Measurements from ENCODE around the gene CACNA2D3. TPM values are rescaled to one million over a fixed set of nuclear protein-coding genes. Genes with fewer than 3 reads are reported as not detected.
A peak's percentile ranks its signal among the peaks of the same experiment; 100 is the strongest.

Gene CACNA2D3
- total RNA-seq, 6 experiments from 2014 or later = 0.14 to 0.23 (median 0.19) TPM; not detected in 2

DNA sequence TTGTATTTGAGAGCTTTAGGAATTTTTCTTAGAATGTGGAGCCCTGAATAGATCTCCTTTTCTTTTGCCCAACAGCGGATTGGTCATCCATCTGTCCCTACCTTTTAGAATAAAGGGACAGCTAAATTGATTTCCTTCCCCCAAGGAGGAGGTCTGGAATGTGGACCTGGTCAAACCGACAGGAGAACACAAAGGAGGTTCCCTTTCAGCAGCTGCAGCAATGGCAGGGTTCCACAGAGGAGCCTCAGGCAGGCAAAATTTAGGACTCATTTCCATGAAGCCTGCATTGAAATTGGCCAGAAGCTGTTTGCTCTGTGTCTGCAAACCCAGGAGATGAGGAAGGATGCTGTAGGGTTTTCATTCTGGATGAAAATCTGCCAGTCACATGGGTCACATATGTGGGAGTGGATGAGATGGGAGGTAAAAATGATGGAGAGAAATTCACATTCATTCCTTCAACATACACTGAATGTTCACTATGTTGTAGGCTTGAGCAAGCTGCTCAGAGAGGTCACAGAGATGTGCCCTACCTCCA lies 728.2 kb downstream of the CACNA2D3 start:
- no peak overlapping the region for H3K4me3 Mint-ChIP-seq
- H3K36me3 Mint-ChIP-seq (ENCODE audit: low read depth) = no peaks in the 10 kb centered on the region
- no peak overlapping the region for H3K27ac Mint-ChIP-seq
- H3K27me3 Mint-ChIP-seq (ENCODE audit: insufficient read depth) = peaks cover 19% of the 10 kb centered on the region
- H3K9me3 Mint-ChIP-seq = no peaks in the 10 kb centered on the region
- TF ChIP-seq, protein P1, sequence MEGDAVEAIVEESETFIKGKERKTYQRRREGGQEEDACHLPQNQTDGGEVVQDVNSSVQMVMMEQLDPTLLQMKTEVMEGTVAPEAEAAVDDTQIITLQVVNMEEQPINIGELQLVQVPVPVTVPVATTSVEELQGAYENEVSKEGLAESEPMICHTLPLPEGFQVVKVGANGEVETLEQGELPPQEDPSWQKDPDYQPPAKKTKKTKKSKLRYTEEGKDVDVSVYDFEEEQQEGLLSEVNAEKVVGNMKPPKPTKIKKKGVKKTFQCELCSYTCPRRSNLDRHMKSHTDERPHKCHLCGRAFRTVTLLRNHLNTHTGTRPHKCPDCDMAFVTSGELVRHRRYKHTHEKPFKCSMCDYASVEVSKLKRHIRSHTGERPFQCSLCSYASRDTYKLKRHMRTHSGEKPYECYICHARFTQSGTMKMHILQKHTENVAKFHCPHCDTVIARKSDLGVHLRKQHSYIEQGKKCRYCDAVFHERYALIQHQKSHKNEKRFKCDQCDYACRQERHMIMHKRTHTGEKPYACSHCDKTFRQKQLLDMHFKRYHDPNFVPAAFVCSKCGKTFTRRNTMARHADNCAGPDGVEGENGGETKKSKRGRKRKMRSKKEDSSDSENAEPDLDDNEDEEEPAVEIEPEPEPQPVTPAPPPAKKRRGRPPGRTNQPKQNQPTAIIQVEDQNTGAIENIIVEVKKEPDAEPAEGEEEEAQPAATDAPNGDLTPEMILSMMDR (IDR thresholded peaks at IDR 0.05) = no peak
- H3K4me1 Mint-ChIP-seq (ENCODE audit: low read depth) = peaks cover 25% of the 10 kb centered on the region
- no peak for DNase-seq

DNA sequence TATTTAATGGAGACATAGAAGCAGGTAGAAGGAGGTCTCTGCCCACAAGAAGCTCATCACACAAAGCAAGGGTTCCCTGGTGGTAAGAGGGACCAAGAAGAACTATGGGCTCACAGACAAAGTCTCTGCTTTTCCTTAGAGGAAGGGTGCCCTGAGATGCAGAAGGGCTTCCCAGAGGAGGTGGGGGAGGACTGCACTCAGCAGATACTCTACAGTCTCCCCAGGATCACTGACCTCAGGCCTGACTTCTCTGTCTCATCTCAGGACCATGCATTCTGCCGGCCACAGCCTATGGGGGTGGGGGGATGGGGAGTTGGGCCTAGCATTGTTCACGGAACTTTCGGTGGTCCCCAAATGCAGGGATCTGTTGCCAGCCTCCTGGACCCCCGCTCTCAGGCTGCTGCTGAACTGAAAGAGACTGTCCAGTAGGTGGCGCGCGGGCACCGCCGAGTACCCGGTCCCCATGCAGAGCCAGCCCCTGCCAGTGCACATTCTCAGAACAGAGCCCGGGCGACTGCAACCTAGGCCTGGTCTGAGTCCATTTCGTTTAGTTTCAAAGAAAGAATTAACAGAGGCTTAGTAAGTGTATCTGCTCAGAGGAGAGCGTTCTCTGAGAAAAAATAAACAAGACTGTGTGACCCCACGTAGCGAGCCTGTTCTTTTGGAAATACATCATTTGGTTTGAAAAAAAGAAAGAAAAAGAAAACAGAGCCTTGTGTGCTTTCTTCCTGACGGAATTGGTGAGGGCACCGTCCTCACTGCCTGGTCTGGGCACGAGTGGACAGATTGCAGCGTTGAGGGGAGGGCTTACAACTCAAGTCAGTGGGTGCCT lies 731.4 kb downstream of the CACNA2D3 start:
- TF ChIP-seq, protein P1 (IDR thresholded peaks at IDR 0.05) = peak; percentile 97

DNA sequence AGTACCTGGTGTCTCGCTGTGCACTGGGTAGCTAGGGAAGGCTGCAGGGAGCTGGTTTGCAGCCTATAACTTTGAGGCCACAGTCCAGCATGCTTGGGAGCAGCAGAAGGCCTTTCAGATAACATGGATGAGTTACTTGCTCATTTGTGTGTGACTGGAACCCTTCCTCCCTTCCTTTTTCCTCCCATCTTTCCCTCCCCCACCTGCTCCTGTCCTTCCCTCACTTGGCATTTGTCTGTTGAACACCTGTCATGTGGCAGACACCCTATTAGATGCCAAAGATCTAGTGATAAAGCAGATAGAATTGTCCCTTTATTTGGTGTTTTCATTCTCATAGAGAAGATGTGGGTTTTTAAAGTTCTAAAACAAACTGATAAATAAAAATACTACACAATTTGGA lies 733.9 kb downstream of the CACNA2D3 start:
- Mint-ChIP-seq H3K9me3 (no peaks in the 10 kb centered on the region), H3K4me1 (ENCODE audit: low read depth) (peaks cover 65% of the 10 kb centered on the region), H3K4me3 (no peak overlapping the region), H3K27ac (no peak overlapping the region), H3K27me3 (ENCODE audit: insufficient read depth) (peaks cover 2% of the 10 kb centered on the region), H3K36me3 (ENCODE audit: low read depth) (no peaks in the 10 kb centered on the region)
- no peak for DNase-seq
- TF ChIP-seq, protein P1 (IDR thresholded peaks at IDR 0.05) = no peak

More for the DNA sequence above, 731.4 kb downstream of the CACNA2D3 start:
- peaks cover 44% of the 10 kb centered on the region for H3K4me1 Mint-ChIP-seq (ENCODE audit: low read depth)
- H3K4me3 Mint-ChIP-seq = no peak overlapping the region
- DNase-seq = peak; percentile 38
- no peaks in the 10 kb centered on the region for H3K9me3 Mint-ChIP-seq
- peak overlapping the region; percentile 39; the same call in 1 of the 2 replicates for H3K27ac Mint-ChIP-seq
- H3K36me3 Mint-ChIP-seq (ENCODE audit: low read depth) = no peaks in the 10 kb centered on the region
- peaks cover 15% of the 10 kb centered on the region for H3K27me3 Mint-ChIP-seq (ENCODE audit: insufficient read depth)

DNA sequence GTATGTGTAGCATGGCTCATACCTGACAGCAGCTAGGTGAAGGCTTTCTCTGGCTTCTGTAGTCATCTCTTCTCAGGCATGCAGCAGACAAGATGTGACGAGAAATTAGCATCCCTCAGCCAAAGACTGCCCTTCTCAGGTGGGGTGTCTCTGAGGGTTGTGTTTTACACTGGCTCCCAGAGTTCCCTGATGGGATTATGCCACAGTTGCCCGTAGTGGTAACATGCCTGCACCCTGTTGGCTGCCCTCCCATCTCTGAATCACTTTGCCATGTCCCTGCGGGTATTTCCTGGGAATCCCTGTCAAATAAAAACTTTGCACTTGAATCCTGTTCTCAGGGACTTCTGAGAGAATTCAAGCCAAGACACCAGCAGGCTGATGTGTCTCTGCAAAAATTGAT lies 735.0 kb downstream of the CACNA2D3 start:
- Mint-ChIP-seq H3K27ac (no peak overlapping the region), H3K27me3 (ENCODE audit: insufficient read depth) (no peaks in the 10 kb centered on the region), H3K9me3 (no peaks in the 10 kb centered on the region), H3K4me3 (no peak overlapping the region), H3K4me1 (ENCODE audit: low read depth) (peaks cover 76% of the 10 kb centered on the region), H3K36me3 (ENCODE audit: low read depth) (no peaks in the 10 kb centered on the region)
- TF ChIP-seq, protein P1 (IDR thresholded peaks at IDR 0.05) = no peak
- DNase-seq = no peak

DNA sequence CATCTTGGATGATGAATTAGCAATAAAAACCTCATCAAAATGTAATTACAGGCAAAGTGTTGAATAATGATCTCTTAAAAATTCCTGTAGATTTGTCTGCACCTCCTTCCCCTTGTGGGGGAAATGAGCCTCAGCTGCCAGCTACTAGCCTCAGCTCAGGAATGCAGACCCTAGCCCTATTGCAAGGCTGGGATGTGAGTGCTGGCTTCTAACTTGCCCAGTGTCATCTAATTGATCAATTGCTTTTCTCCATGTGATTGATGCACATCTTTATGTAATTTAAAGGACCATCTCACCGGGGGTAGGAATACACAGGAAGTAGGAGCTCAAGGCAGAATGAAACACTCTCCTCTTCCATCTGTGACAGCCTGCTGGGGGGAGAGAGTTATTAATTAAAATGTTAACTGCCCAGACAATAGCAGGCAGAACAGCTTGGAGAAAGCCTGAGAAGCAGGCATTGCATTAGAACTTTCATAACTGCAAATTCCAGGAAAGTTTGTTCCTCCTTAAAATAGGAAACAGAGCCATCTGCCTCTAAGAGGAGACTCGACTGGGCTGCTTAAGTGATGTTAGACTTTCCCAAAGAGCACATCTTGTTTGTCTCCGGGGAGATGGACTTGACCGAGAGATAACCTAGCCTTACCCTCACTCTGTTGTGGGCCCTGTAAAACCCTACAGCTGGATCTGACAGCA lies 735.9 kb downstream of the CACNA2D3 start:
- Mint-ChIP-seq H3K27me3 (ENCODE audit: insufficient read depth) (no peaks in the 10 kb centered on the region), H3K4me3 (no peak overlapping the region), H3K36me3 (ENCODE audit: low read depth) (no peaks in the 10 kb centered on the region), H3K27ac (no peak overlapping the region), H3K9me3 (no peaks in the 10 kb centered on the region), H3K4me1 (ENCODE audit: low read depth) (peaks cover 76% of the 10 kb centered on the region)
- TF ChIP-seq, protein P1 (IDR thresholded peaks at IDR 0.05) = no peak
- DNase-seq = no peak
